ENCODE results near the gene IGFBP7. TPM values are rescaled to one million over a fixed set of nuclear protein-coding genes. Genes with fewer than 3 reads are reported as not detected.

IGFBP7 gene
- total RNA-seq (2014; rRNA removed; shearing (Covaris generic); ENCODE audit: low replicate concordance): 1,275 and 1,415 TPM in 2 replicates

GRCh38 chr4:57109847-57110639, at the start of gene IGFBP7:
TSS of gene IGFBP7 (minus strand) at chr4:57110385. CDS start at chr4:57110351, 34 bp downstream.
- in situ Hi-C loops (cut with HindIII; ENCODE audit: low pct_unique_long_range_greater_than_20kb, low sequenced_read_pairs): no loop called here
- DNase-seq (ENCODE audit: low read depth): peak; percentile 68

GRCh38 chr4:57159866-57160265, 49.7 kb upstream of the IGFBP7 start:
- no peak for DNase-seq (ENCODE audit: low read depth)
- in situ Hi-C loops (cut with HindIII; ENCODE audit: low pct_unique_long_range_greater_than_20kb, low sequenced_read_pairs): no loop called here

GRCh38 chr4:57158762-57159161, 48.6 kb upstream of the IGFBP7 start:
- in situ Hi-C loops (cut with HindIII; ENCODE audit: low pct_unique_long_range_greater_than_20kb, low sequenced_read_pairs): no loop called here

GRCh38 chr4:57158221-57158620, 48.0 kb upstream of the IGFBP7 start:
- in situ Hi-C loops (cut with HindIII; ENCODE audit: low pct_unique_long_range_greater_than_20kb, low sequenced_read_pairs): no loop called here
- DNase-seq (ENCODE audit: low read depth): no peak

More at GRCh38 chr4:57158762-57159161, 48.6 kb upstream of the IGFBP7 start:
- DNase-seq (ENCODE audit: low read depth): no peak

GRCh38 chr4:57157596-57158137, 47.5 kb upstream of the IGFBP7 start:
- DNase-seq (ENCODE audit: low read depth): no peak
- in situ Hi-C loops (cut with HindIII; ENCODE audit: low pct_unique_long_range_greater_than_20kb, low sequenced_read_pairs): no loop called here

GRCh38 chr4:57156242-57156990, 46.2 kb upstream of the IGFBP7 start:
- no peak for DNase-seq (ENCODE audit: low read depth)
- in situ Hi-C loops (cut with HindIII; ENCODE audit: low pct_unique_long_range_greater_than_20kb, low sequenced_read_pairs): no loop called here

GRCh38 chr4:57154926-57155325, 44.7 kb upstream of the IGFBP7 start:
- in situ Hi-C loops (cut with HindIII; ENCODE audit: low pct_unique_long_range_greater_than_20kb, low sequenced_read_pairs): no loop called here
- no peak for DNase-seq (ENCODE audit: low read depth)

GRCh38 chr4:57154191-57154590, 44.0 kb upstream of the IGFBP7 start:
- DNase-seq (ENCODE audit: low read depth): no peak
- in situ Hi-C loops (cut with HindIII; ENCODE audit: low pct_unique_long_range_greater_than_20kb, low sequenced_read_pairs): no loop called here

GRCh38 chr4:57153207-57153606, 43.0 kb upstream of the IGFBP7 start:
- DNase-seq (ENCODE audit: low read depth): no peak
- in situ Hi-C loops (cut with HindIII; ENCODE audit: low pct_unique_long_range_greater_than_20kb, low sequenced_read_pairs): no loop called here

- DNase-seq (ENCODE audit: low read depth): no peak
- in situ Hi-C loops (cut with HindIII; ENCODE audit: low pct_unique_long_range_greater_than_20kb, low sequenced_read_pairs): no loop called here
Measured at GRCh38 chr4:57151481-57151880, 41.3 kb upstream of the IGFBP7 start.

- DNase-seq (ENCODE audit: low read depth): no peak
- in situ Hi-C loops (cut with HindIII; ENCODE audit: low pct_unique_long_range_greater_than_20kb, low sequenced_read_pairs): no loop called here
Measured at GRCh38 chr4:57149833-57150232, 39.6 kb upstream of the IGFBP7 start.

GRCh38 chr4:57148831-57149505, 38.8 kb upstream of the IGFBP7 start:
- DNase-seq (ENCODE audit: low read depth): peak; percentile 21
- in situ Hi-C loops (cut with HindIII; ENCODE audit: low pct_unique_long_range_greater_than_20kb, low sequenced_read_pairs): no loop called here

- DNase-seq (ENCODE audit: low read depth): no peak
Measured at GRCh38 chr4:57148177-57148576, 38.0 kb upstream of the IGFBP7 start.

GRCh38 chr4:57147335-57148060, 37.3 kb upstream of the IGFBP7 start:
- no peak for DNase-seq (ENCODE audit: low read depth)
- in situ Hi-C loops (cut with HindIII; ENCODE audit: low pct_unique_long_range_greater_than_20kb, low sequenced_read_pairs): no loop called here

More at GRCh38 chr4:57148177-57148576, 38.0 kb upstream of the IGFBP7 start:
- in situ Hi-C loops (cut with HindIII; ENCODE audit: low pct_unique_long_range_greater_than_20kb, low sequenced_read_pairs): no loop called here

- in situ Hi-C loops (cut with HindIII; ENCODE audit: low pct_unique_long_range_greater_than_20kb, low sequenced_read_pairs): no loop called here
- DNase-seq (ENCODE audit: low read depth): no peak
Measured at GRCh38 chr4:57146444-57146843, 36.3 kb upstream of the IGFBP7 start.

GRCh38 chr4:57144466-57144865, 34.3 kb upstream of the IGFBP7 start:
- no peak for DNase-seq (ENCODE audit: low read depth)
- in situ Hi-C loops (cut with HindIII; ENCODE audit: low pct_unique_long_range_greater_than_20kb, low sequenced_read_pairs): no loop called here

- DNase-seq (ENCODE audit: low read depth): no peak
- in situ Hi-C loops (cut with HindIII; ENCODE audit: low pct_unique_long_range_greater_than_20kb, low sequenced_read_pairs): no loop called here
Measured at GRCh38 chr4:57139783-57140182, 29.6 kb upstream of the IGFBP7 start.

GRCh38 chr4:57137261-57137660, 27.1 kb upstream of the IGFBP7 start:
- no peak for DNase-seq (ENCODE audit: low read depth)
- in situ Hi-C loops (cut with HindIII; ENCODE audit: low pct_unique_long_range_greater_than_20kb, low sequenced_read_pairs): no loop called here
